GM21723 (cell line): Measurements from ENCODE around the gene SLC26A4.

ENCODE experiments used
- ATAC-seq: cut with Tn5 transposase; IDR thresholded peaks from one replicate; pipeline ENCODE4 v1.9.1; 2021; ENCODE audit warnings: mild to moderate bottlenecking, moderate library complexity; ENCODE audit not compliant: unreplicated experiment

Gene SLC26A4

GRCh38 chr7:107658467-107658866, 2.2 kb upstream of the SLC26A4 start:
- no peak for ATAC-seq

DNA sequence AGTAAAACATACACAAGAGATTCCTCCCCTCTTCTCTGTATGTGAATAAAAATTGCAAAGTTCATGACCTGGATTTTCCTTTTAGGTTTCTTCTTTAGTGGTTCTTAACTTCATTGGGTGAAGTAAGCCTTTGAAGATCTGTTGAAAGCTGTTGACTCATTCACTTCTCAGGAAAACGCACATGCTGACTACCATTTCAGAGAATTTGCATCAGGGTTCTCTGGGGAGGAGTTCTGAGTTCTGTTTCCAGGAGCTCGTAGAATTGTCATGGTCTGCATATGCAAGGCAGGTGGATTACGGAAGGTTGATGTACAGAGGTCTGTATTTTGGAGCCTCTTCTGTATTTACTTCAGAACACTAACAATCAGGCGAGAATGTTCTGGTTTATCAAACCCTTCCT, 962 bp upstream of the SLC26A4 start:
- no peak for ATAC-seq

DNA sequence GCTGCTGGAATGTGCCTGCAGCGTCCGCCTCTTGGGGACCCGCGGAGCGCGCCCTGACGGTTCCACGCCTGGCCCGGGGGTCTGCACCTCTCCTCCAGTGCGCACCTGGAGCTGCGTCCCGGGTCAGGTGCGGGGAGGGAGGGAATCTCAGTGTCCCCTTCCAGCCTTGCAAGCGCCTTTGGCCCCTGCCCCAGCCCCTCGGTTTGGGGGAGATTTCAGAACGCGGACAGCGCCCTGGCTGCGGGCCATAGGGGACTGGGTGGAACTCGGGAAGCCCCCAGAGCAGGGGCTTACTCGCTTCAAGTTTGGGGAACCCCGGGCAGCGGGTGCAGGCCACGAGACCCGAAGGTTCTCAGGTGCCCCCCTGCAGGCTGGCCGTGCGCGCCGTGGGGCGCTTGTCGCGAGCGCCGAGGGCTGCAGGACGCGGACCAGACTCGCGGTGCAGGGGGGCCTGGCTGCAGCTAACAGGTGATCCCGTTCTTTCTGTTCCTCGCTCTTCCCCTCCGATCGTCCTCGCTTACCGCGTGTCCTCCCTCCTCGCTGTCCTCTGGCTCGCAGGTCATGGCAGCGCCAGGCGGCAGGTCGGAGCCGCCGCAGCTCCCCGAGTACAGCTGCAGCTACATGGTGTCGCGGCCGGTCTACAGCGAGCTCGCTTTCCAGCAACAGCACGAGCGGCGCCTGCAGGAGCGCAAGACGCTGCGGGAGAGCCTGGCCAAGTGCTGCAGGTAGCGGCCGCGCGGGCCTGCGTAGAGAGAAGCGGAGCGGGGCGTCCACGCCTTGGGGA, 645 bp downstream of the SLC26A4 start:
- peak; percentile 62 for ATAC-seq

DNA sequence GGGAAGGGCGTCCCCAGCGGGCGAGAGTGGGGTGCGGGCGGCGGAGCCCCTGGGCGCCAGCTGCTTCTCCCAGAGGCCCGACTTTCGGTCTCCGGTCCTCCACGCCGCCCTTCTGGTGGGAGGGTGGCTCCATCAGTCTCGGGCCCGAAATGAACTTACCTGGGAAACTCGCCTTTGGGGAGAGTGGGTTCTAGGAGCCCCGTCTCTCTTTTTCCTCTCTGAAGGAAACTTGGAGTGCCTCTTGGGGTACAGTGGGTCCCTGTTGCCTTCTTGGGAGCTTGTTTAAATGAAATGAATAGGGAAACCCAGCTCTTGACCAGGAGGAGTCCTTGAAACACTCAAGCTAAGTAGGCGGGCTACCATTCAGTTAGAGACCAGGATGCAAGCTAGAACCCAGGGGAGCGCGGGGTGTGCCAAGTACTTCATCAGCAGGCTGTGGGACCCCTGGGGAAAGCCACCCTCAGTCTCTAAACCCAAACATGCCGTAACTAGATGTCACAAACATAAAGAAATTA, 1.3 kb downstream of the SLC26A4 start:
- ATAC-seq = peak; percentile 9

DNA sequence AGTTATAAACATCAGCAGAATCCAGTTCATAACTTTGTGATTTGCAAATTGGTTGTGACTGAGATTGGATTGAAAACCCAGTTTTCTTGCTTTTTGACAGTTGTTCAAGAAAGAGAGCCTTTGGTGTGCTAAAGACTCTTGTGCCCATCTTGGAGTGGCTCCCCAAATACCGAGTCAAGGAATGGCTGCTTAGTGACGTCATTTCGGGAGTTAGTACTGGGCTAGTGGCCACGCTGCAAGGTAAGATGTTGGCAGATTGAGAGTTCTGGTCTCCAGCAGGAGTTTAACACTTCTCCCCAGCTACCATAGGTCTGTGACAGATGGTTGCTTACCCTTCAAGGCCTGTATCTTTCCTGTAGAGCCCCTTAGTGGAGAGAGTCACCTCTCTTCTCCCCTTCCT, 2.6 kb downstream of the SLC26A4 start:
- ATAC-seq = no peak

DNA sequence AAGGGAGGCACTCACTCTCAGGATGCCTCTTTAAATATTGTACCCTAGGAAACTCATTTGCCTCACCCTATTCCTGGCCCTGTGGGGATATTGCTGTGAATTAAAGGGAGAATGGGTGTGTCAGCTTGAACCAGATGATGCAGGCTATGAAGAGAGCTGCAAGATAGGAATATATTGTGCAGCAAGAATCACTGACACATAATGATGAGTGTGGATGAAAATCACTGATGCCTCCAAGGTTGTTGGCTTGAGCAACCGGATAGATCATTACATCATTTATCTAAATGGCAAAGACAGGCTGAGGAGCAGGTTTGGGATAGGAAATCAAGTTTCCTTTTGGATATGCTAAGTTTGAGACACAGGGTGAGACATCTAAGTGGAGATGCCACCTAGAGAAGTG, 6.2 kb downstream of the SLC26A4 start:
- ATAC-seq = no peak

DNA sequence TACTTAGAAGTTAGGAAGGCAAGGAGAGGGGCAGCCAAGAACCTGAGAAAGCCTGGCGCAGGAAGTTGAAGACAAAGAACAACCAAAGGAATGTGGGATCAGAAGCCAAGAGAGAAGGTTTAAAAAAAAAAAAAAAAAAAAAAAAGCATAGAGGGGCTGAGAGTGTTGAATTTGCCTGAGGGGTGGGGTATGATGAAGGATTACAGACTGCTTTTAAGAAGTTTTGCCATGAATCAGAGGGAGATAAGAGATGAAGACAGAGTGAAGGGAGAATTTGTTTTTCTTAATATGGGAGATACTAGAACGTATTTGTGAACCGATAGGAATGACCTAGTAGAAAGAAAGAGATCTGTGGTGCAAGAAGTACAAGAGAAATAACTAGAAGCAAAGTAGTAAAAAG, 6.7 kb downstream of the SLC26A4 start:
- no peak for ATAC-seq

GRCh38 chr7:107668296-107668695, 7.7 kb downstream of the SLC26A4 start:
- ATAC-seq = no peak

- no peak for ATAC-seq
These were observed 11.6 kb downstream of the SLC26A4 start for GRCh38 chr7:107672183-107672582.

- ATAC-seq = no peak
These were observed 15.6 kb downstream of the SLC26A4 start for GRCh38 chr7:107676249-107676648.

GRCh38 chr7:107678110-107678753, 17.6 kb downstream of the SLC26A4 start:
- ATAC-seq = no peak

GRCh38 chr7:107680478-107680877, 19.9 kb downstream of the SLC26A4 start:
- ATAC-seq = no peak

DNA sequence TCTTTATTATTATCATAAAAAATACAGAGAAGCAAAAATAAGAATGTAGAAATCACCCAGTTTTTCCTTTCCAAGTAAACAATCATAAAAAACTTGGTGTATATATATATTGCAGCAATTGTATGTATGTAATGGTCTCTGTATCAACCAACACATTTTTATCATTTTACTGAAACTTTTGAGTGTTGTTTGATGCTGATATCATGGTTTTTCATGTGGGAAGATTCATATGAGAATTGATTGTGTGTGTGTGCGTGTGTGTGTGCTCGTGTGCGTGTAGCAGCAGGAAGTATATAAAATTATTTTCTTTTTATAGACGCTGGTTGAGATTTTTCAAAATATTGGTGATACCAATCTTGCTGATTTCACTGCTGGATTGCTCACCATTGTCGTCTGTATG, 22.3 kb downstream of the SLC26A4 start:
- ATAC-seq = no peak

- no peak for ATAC-seq
These were observed 23.7 kb downstream of the SLC26A4 start for GRCh38 chr7:107684287-107684686.

- ATAC-seq = no peak
These were observed 24.4 kb downstream of the SLC26A4 start for GRCh38 chr7:107684947-107685463.

DNA sequence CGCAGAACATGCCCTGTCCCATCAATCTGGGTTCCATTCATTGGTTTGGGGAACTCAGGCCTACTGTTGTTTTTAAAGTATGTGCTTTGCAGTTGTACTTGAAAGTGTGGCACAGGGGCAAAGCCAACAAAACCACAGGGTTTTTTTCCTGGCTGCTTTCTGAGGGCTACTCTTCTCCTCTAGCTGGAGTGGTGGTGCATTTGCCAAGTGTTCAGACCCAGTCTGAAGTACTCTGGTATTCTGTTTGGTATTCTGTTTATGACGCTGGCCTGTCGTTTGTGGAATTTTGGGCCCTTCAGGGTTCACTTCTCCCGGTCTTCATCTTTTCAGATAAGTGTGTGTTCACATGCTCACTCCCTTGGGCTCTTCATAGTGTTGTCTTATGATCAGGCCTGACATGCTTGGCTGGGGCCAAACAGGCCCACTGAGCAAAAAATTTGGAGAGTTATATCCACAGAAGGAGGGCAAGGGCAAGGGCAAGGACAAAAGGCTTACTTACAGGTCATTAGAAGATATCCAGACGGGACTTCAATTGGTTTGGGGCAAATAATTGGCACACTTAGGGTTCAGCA, 26.3 kb downstream of the SLC26A4 start:
- no peak for ATAC-seq

DNA sequence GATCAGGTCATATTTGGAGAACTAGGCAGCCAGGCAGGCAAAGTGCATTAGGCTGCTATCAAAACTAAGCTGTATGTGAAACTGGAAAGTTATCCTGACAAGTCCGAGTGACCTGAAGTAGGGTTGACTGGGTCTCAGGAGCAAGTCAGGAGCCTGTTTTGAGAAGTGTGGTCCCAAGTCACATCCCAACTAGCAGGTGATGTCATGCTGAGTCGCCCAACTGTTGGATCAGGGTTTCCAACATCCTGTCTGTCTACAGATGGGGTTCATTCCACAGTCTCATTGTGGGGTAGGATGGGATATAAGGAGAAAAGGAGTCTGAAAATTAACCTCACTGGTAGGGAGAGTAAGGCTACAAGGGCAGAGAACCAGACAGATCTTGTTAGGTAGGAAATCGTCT, 27.0 kb downstream of the SLC26A4 start:
- no peak for ATAC-seq

DNA sequence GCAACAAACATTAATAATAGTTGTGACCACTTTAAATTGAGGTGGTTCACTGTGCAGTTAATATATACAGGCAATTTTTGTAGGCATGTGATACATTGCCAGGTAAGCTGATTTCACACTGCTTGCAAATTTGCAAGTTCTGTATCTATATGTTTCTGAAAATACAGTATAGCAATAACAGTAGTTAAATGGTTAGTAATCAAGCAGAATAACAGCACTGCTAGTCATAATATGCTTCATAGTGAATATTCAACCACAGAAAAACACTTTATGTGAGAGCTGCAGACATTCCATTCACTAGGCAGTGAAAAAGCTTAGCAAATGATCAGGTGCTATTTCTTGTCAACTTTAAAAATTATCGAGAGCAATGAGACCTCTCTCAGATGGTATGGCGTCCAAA, 28.9 kb downstream of the SLC26A4 start:
- no peak for ATAC-seq

DNA sequence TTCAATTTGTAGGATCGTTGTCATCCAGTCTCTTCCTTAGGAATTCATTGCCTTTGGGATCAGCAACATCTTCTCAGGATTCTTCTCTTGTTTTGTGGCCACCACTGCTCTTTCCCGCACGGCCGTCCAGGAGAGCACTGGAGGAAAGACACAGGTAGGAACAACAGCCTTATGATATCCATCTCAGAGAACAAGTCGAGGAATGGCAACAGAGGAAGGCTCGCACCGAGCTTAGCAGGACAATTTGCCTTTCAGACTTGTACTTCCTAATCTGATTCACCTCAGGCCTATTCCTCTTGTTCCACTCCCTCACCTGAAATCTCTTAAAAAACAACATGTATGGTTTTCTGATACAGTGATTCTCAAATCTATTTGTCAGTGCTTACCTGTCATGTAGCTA, 29.5 kb downstream of the SLC26A4 start:
- ATAC-seq = no peak

DNA sequence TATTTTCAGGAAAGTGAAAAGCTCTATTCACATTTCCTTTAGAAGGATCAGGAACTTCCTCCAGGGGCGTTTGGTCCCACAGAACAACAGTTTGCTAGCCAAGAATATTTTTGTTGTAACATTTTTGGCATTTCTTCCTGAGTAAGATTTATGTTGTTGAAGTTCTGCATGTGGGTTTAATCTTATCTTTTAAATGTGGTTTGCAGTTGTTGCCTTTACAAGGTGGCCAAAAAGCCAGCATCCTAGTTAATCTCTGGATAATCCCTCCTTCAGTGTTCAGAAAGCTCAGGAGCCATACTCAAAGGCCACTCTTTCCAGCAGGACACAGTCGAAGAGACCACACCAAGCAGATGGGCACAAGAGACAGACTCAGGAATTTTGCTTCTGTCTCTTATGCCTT, 30.0 kb downstream of the SLC26A4 start:
- ATAC-seq = no peak

DNA sequence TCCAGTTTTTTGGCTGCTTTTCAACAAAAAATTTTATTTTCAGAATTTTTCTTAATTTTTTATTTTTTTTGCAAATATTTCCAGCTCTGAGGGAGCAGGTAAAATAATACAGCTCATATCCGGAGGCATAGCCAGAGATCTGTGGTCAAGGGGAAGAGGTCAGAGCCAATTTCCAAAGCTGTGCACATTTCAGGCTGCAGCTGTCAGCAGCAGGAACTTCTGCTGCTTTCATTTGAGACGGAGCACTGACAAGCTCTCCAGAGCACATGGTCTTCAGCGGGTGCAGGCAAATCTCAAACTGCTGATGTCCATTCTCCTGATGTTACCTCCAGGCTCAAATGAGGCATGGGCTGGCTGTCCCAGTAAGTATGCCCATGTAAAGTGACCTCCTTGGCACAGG, 31.1 kb downstream of the SLC26A4 start:
- ATAC-seq = no peak

- no peak for ATAC-seq
These were observed 31.9 kb downstream of the SLC26A4 start for GRCh38 chr7:107692501-107692900.
